H9 (cell line): ENCODE results near the gene INSL3. TPM values are rescaled to one million over a fixed set of nuclear protein-coding genes. Genes with fewer than 3 reads are reported as not detected.

ENCODE experiments used
- DNase-seq: peaks from one replicate; pipeline ENCODE4 v3.0.0-alpha.2; 2017
- H2AFZ ChIP-seq: one replicate; pipeline ENCODE4 v1.6.1; 2013; ENCODE audit warnings: mild to moderate bottlenecking, low read length, control low read depth, moderate library complexity
- H2AK5ac ChIP-seq: 2 replicates; pipeline ENCODE4 v1.6.1; 2013; ENCODE audit warnings: low read length, control low read depth, mixed read lengths; ENCODE audit not compliant: insufficient read length
- H2BK120ac ChIP-seq: one replicate; pipeline ENCODE4 v1.6.1; 2013; ENCODE audit warnings: low read depth, mild to moderate bottlenecking, low read length, control low read depth, inconsistent platforms; ENCODE audit not compliant: poor library complexity, severe bottlenecking
- H2BK12ac ChIP-seq: 2 replicates; pipeline ENCODE4 v1.6.1; 2013; ENCODE audit warnings: low read length, control low read depth, mixed read lengths, low read depth; ENCODE audit not compliant: insufficient read length
- H2BK15ac ChIP-seq: 2 replicates; pipeline ENCODE4 v1.6.1; 2013; ENCODE audit warnings: low read depth, low read length, control low read depth
- H2BK20ac ChIP-seq: one replicate; pipeline ENCODE4 v1.6.1; 2013; ENCODE audit warnings: low read depth, mild to moderate bottlenecking, low read length, control low read depth, inconsistent platforms; ENCODE audit not compliant: poor library complexity, severe bottlenecking
- H2BK5ac ChIP-seq: 2 replicates; pipeline ENCODE4 v1.6.1; 2013; ENCODE audit warnings: low read length, control low read depth, mixed read lengths; ENCODE audit not compliant: insufficient read length
- H3K14ac ChIP-seq: 2 replicates; pipeline ENCODE4 v1.6.1; 2013; ENCODE audit warnings: low read length, control low read depth; ENCODE audit not compliant: insufficient read depth
- H3K18ac ChIP-seq: 2 replicates; pipeline ENCODE4 v1.6.1; 2013; ENCODE audit warnings: low read depth, mild to moderate bottlenecking, mixed read lengths, low read length, control low read depth; ENCODE audit not compliant: insufficient read length
- H3K23ac ChIP-seq: 2 replicates; pipeline ENCODE4 v1.6.1; 2013; ENCODE audit warnings: low read length, control low read depth, mixed read lengths, low read depth; ENCODE audit not compliant: insufficient read length
- H3K23me2 ChIP-seq: 2 replicates; pipeline ENCODE4 v1.6.1; 2013; ENCODE audit warnings: low read depth, mild to moderate bottlenecking, mixed read lengths, low read length, control low read depth; ENCODE audit not compliant: insufficient read length, poor library complexity, severe bottlenecking
- H3K27ac ChIP-seq: 2 replicates; pipeline ENCODE4 v1.5.1; 2013; ENCODE audit warnings: low read length, control low read depth, mixed read lengths, low read depth; ENCODE audit not compliant: insufficient read length
- H3K27me3 ChIP-seq: 2 replicates; pipeline ENCODE4 v1.6.1; 2013; ENCODE audit warnings: low read length, control low read depth, inconsistent platforms; ENCODE audit not compliant: insufficient read depth
- H3K4ac ChIP-seq: 2 replicates; pipeline ENCODE4 v1.6.1; 2013; ENCODE audit warnings: low read depth, mild to moderate bottlenecking, control low read depth, inconsistent platforms, low read length, moderate library complexity
- H3K4me1 ChIP-seq: 2 replicates; pipeline ENCODE4 v1.6.1; 2013; ENCODE audit warnings: low read length, control low read depth, inconsistent platforms; ENCODE audit not compliant: insufficient read depth
- H3K4me2 ChIP-seq: 2 replicates; pipeline ENCODE4 v1.6.1; 2013; ENCODE audit warnings: low read length, control low read depth, mixed read lengths; ENCODE audit not compliant: insufficient read length, insufficient read depth
- H3K56ac ChIP-seq: 2 replicates; pipeline ENCODE4 v1.6.1; 2013; ENCODE audit warnings: low read depth, mild to moderate bottlenecking, mixed read lengths, low read length, control low read depth; ENCODE audit not compliant: insufficient read length
- H3K79me1 ChIP-seq: 2 replicates; pipeline ENCODE4 v1.6.1; 2013; ENCODE audit warnings: low read depth, mild to moderate bottlenecking, moderate library complexity, low read length, control low read depth, inconsistent platforms; ENCODE audit not compliant: insufficient read depth, poor library complexity, severe bottlenecking
- H3K79me2 ChIP-seq: 2 replicates; pipeline ENCODE4 v1.6.1; 2013; ENCODE audit warnings: low read length, control low read depth, inconsistent platforms; ENCODE audit not compliant: insufficient read depth
- H3K9ac ChIP-seq: 2 replicates; pipeline ENCODE4 v1.6.1; 2013; ENCODE audit warnings: low read length, control low read depth, mixed read lengths; ENCODE audit not compliant: insufficient read length; ENCODE audit errors: extremely low read depth
- H3K9me3 ChIP-seq: one replicate; pipeline ENCODE4 v1.6.1; 2013; ENCODE audit warnings: low read depth, low read length, inconsistent platforms; ENCODE audit not compliant: control insufficient read depth
- H3T11ph ChIP-seq: one replicate; pipeline ENCODE4 v1.6.1; 2013; ENCODE audit warnings: mild to moderate bottlenecking, low read length, control low read depth, inconsistent platforms
- H4K20me1 ChIP-seq: one replicate; pipeline ENCODE4 v1.6.1; 2013; ENCODE audit not compliant: control insufficient read depth, insufficient read length, insufficient read depth
- H4K5ac ChIP-seq: 2 replicates; pipeline ENCODE4 v1.6.1; 2013; ENCODE audit warnings: low read depth, mild to moderate bottlenecking, mixed read lengths, low read length, control low read depth; ENCODE audit not compliant: insufficient read length
- H4K8ac ChIP-seq: replicated peaks from 2 replicates; pipeline ENCODE4 v1.6.1; 2013; ENCODE audit warnings: low read length, control low read depth, mixed read lengths, low read depth; ENCODE audit not compliant: insufficient read length
- H4K91ac ChIP-seq: 2 replicates; pipeline ENCODE4 v1.6.1; 2013; ENCODE audit warnings: low read depth, mild to moderate bottlenecking, moderate library complexity, mixed read lengths, low read length, control low read depth; ENCODE audit not compliant: insufficient read length
- H3K27ac Mint-ChIP-seq, 3 experiments: 2 replicates in 2 of 3; 3 replicates in 1 of 3; pipeline ENCODE4 v1.8.0; 2020 to 2021; ENCODE audit warnings: mixed read lengths in 3 of 3, mild to moderate bottlenecking in 1 of 3, moderate library complexity in 1 of 3
- H3K27me3 Mint-ChIP-seq: 2 replicates; pipeline ENCODE4 v1.8.0; 2021; ENCODE audit warnings: low read depth, mild to moderate bottlenecking, moderate library complexity, mixed read lengths
- H3K36me3 Mint-ChIP-seq, 3 experiments: 2 replicates in 2 of 3; 3 replicates in 1 of 3; pipeline ENCODE4 v1.8.0; 2020 to 2021; ENCODE audit warnings: low read depth in 3 of 3, mixed read lengths in 3 of 3; ENCODE audit not compliant: insufficient read depth in 1 of 3
- H3K4me1 Mint-ChIP-seq, 2 experiments: 2 replicates each; pipeline ENCODE4 v1.8.0; 2020; ENCODE audit warnings: mixed read lengths in 2 of 2
- H3K4me3 Mint-ChIP-seq, 2 experiments: 2 replicates in 1 of 2; 3 replicates in 1 of 2; pipeline ENCODE4 v1.8.0; 2020 to 2021; ENCODE audit warnings: mild to moderate bottlenecking in 2 of 2, mixed read lengths in 2 of 2, moderate library complexity in 1 of 2
- H3K9me3 Mint-ChIP-seq, 2 experiments: 2 replicates in 1 of 2; 3 replicates in 1 of 2; pipeline ENCODE4 v1.8.0; 2020; ENCODE audit warnings: mild to moderate bottlenecking in 2 of 2, mixed read lengths in 2 of 2, moderate library complexity in 1 of 2
- WGBS: extraction: QIAGEN DNeasy Blood & Tissue Kit; methylation state at CpG from one replicate; pipeline ENCODE4 v1.1.7; 2013; ENCODE audit warnings: missing lambda C conversion rate, low lambda C conversion rate, mixed read lengths; ENCODE audit not compliant: insufficient read length; ENCODE audit errors: extremely low coverage; 5-methylcytosine and 5-hydroxymethylcytosine counted together
- total RNA-seq: library from RNA; stranded (reverse); gene quantifications from 2 replicates; pipeline ENCODE4 v1.2.1, GENCODE V29; 2021
- TF ChIP-seq, protein P1 (sequence below): fragments of 200-600 bp; sonication (generic); conservative IDR thresholded peaks from 3 replicates; pipeline ENCODE4 v1.8.0; 2021; ENCODE audit warnings: antibody characterized with exemption, mild to moderate bottlenecking

Gene INSL3
- total RNA-seq, 1 experiment from 2014 or later, result 0.63 TPM

DNA sequence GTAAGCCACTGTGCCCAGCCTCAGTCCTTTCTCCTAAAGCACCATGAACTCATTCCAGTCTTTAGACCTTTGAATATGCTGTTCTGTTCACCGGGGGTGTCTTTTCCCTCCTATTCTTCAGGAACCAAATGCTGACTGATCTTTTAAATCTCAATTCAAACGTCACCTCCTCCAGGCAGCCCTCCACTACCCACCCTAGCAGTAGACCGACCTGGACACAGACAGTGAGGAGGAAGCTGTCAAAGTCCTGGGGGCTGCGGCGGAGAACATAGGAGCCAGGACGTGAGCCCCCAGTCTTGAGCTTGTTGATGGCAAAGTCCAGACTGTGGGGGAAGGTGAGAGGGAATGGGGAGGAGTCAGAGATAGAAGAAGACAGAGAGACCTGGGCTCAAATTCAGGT, 18.7 kb upstream of the INSL3 start:
- H2BK120ac ChIP-seq, result no peak overlapping the region
- no peak overlapping the region for H3K23ac ChIP-seq
- H3K18ac ChIP-seq, result no peak overlapping the region
- no peak for DNase-seq
- no peak overlapping the region for H2BK12ac ChIP-seq
- H3K4me2 ChIP-seq, result no peak overlapping the region
- H3K23me2 ChIP-seq, result peaks cover 9% of the 10 kb centered on the region
- H3K4me1 Mint-ChIP-seq, result peaks cover 20 to 27% of the 10 kb centered on the region in 2 experiments
- no peak overlapping the region for H4K8ac ChIP-seq
- no peaks in the 10 kb centered on the region for H3K9me3 ChIP-seq
- no peak overlapping the region for H3K27ac Mint-ChIP-seq
- H3K79me1 ChIP-seq, result no peaks in the 10 kb centered on the region
- H3T11ph ChIP-seq, result no peak overlapping the region
- H3K27ac ChIP-seq, result no peak overlapping the region
- H2AK5ac ChIP-seq, result no peak overlapping the region
- no peaks in the 10 kb centered on the region; a peak in 1 of 5 replicates for H3K9me3 Mint-ChIP-seq
- H3K4me1 ChIP-seq, result no peaks in the 10 kb centered on the region; the same call in 1 of the 2 replicates
- H4K5ac ChIP-seq, result no peak overlapping the region
- H2BK5ac ChIP-seq, result no peak overlapping the region
- no CpG with 5 or more reads among the region's 6 CpGs for WGBS
- no peak overlapping the region for H2BK20ac ChIP-seq
- H3K79me2 ChIP-seq, result no peaks in the 10 kb centered on the region
- no peak overlapping the region for H2AFZ ChIP-seq
- TF ChIP-seq, protein P1, sequence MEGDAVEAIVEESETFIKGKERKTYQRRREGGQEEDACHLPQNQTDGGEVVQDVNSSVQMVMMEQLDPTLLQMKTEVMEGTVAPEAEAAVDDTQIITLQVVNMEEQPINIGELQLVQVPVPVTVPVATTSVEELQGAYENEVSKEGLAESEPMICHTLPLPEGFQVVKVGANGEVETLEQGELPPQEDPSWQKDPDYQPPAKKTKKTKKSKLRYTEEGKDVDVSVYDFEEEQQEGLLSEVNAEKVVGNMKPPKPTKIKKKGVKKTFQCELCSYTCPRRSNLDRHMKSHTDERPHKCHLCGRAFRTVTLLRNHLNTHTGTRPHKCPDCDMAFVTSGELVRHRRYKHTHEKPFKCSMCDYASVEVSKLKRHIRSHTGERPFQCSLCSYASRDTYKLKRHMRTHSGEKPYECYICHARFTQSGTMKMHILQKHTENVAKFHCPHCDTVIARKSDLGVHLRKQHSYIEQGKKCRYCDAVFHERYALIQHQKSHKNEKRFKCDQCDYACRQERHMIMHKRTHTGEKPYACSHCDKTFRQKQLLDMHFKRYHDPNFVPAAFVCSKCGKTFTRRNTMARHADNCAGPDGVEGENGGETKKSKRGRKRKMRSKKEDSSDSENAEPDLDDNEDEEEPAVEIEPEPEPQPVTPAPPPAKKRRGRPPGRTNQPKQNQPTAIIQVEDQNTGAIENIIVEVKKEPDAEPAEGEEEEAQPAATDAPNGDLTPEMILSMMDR, result no peak
- H4K20me1 ChIP-seq, result no peaks in the 10 kb centered on the region
- peaks cover 49% of the 10 kb centered on the region for H3K27me3 Mint-ChIP-seq
- peak overlapping the region in 1 of 2 experiments; percentile 9; a peak in 1 of 5 replicates for H3K4me3 Mint-ChIP-seq
- no peak overlapping the region for H4K91ac ChIP-seq
- no peaks in the 10 kb centered on the region for H3K27me3 ChIP-seq
- no peak overlapping the region for H3K4ac ChIP-seq
- no peak overlapping the region for H2BK15ac ChIP-seq
- H3K36me3 Mint-ChIP-seq, result no peaks in the 10 kb centered on the region; a peak in 1 of 7 replicates
- no peak overlapping the region for H3K56ac ChIP-seq
- no peak overlapping the region for H3K9ac ChIP-seq
- no peak overlapping the region for H3K14ac ChIP-seq
